Neural cell (in vitro differentiated cells): ENCODE data around the gene PTPRQ. TPM values are rescaled to one million over a fixed set of nuclear protein-coding genes. Genes with fewer than 3 reads are reported as not detected.

Source experiments
- H2AFZ ChIP-seq: fragments of 200-600, 300-800 bp; sonication (generic), shearing (Covaris generic); 2 replicates; pipeline ENCODE4 v1.6.0; 2014; ENCODE audit warnings: low read depth, mild to moderate bottlenecking, antibody characterized with exemption, low read length, moderate library complexity
- H3F3A ChIP-seq: fragments of 200-600 bp; shearing (Covaris generic); 2 replicates; pipeline ENCODE4 v1.6.1; 2016; ENCODE audit warnings: mild to moderate bottlenecking, moderate library complexity, mixed read lengths, antibody characterized with exemption, low read length; ENCODE audit not compliant: insufficient read depth, poor library complexity, severe bottlenecking
- H3K27ac ChIP-seq: fragments of 200-600, 300-800 bp; sonication (generic), shearing (Covaris generic); 2 replicates; pipeline ENCODE4 v1.5.1; 2014; ENCODE audit warnings: mild to moderate bottlenecking, low read length, moderate library complexity
- H3K27me3 ChIP-seq: fragments of 300-800, 200-600 bp; sonication (generic), shearing (Covaris generic); 2 replicates; pipeline ENCODE4 v1.6.0; 2014; ENCODE audit warnings: mild to moderate bottlenecking, low read depth, low read length, moderate library complexity; ENCODE audit not compliant: insufficient read depth
- H3K36me3 ChIP-seq: fragments of 300-800, 200-600 bp; sonication (generic), shearing (Covaris generic); 2 replicates; pipeline ENCODE4 v1.5.1; 2014; ENCODE audit warnings: mild to moderate bottlenecking, antibody characterized with exemption, low read length, moderate library complexity; ENCODE audit not compliant: insufficient read depth
- H3K4me2 ChIP-seq: fragments of 300-800, 200-600 bp; sonication (generic), shearing (Covaris generic); 2 replicates; pipeline ENCODE4 v1.6.0; 2014; ENCODE audit warnings: mild to moderate bottlenecking, low read length
- H3K4me3 ChIP-seq: fragments of 300-800, 200-600 bp; sonication (generic), shearing (Covaris generic); 2 replicates; pipeline ENCODE4 v1.5.1; 2014; ENCODE audit warnings: mild to moderate bottlenecking, low read length, moderate library complexity
- H3K79me2 ChIP-seq: fragments of 200-600 bp; shearing (Covaris generic); replicated peaks from 2 replicates; pipeline ENCODE4 v1.6.0; 2014; ENCODE audit warnings: mild to moderate bottlenecking, low read length, moderate library complexity; ENCODE audit not compliant: insufficient read depth
- H3K9ac ChIP-seq: fragments of 300-800, 200-600 bp; sonication (generic), shearing (Covaris generic); 2 replicates; pipeline ENCODE4 v1.6.1; 2016; ENCODE audit warnings: mild to moderate bottlenecking, low read length, mixed read lengths
- H3K9me2 ChIP-seq: fragments of 200-600 bp; shearing (Covaris generic); 2 replicates; pipeline ENCODE4 v1.6.1; 2016; ENCODE audit warnings: mild to moderate bottlenecking, low read length, mixed read lengths; ENCODE audit not compliant: insufficient read depth
- H3K9me3 ChIP-seq: fragments of 200-600, 300-800 bp; sonication (generic), shearing (Covaris generic); 2 replicates; pipeline ENCODE4 v1.6.1; 2016; ENCODE audit warnings: mild to moderate bottlenecking, mixed run types, low read length, moderate library complexity, mixed read lengths
- H4K20me1 ChIP-seq: fragments of 200-600 bp; shearing (Covaris generic); 2 replicates; pipeline ENCODE4 v1.6.1; 2016; ENCODE audit warnings: mild to moderate bottlenecking, mixed run types; ENCODE audit not compliant: insufficient read depth
- CTCF ChIP-seq: fragments of 450-650 bp; IDR thresholded peaks from 2 replicates; pipeline ENCODE4 v1.5.1; 2014; ENCODE audit warnings: antibody characterized with exemption, mild to moderate bottlenecking, moderate library complexity; ENCODE audit not compliant: poor library complexity, severe bottlenecking
- EP300 ChIP-seq: fragments of 450-650 bp; conservative IDR thresholded peaks from 2 replicates; pipeline ENCODE4 v1.6.1; 2014; ENCODE audit warnings: antibody characterized with exemption, mild to moderate bottlenecking, moderate library complexity; ENCODE audit not compliant: poor library complexity, severe bottlenecking
- EZH2 ChIP-seq: fragments of 200-600, 300-800 bp; shearing (Covaris generic), sonication (generic); IDR thresholded peaks from 2 replicates; pipeline ENCODE4 v1.6.1; 2014; ENCODE audit warnings: antibody characterized with exemption, low read length, borderline replicate concordance, mild to moderate bottlenecking; ENCODE audit not compliant: insufficient read depth, poor library complexity, severe bottlenecking
- MXI1 ChIP-seq: fragments of 450-650 bp; conservative IDR thresholded peaks from 2 replicates; pipeline ENCODE4 v1.6.1; 2014; ENCODE audit warnings: antibody characterized with exemption, mild to moderate bottlenecking; ENCODE audit not compliant: poor library complexity, severe bottlenecking
- POLR2AphosphoS5 ChIP-seq: IDR thresholded peaks from 2 replicates; pipeline ENCODE4 v1.6.1; 2012
- RAD21 ChIP-seq: fragments of 450-650 bp; conservative IDR thresholded peaks from 2 replicates; pipeline ENCODE4 v1.6.1; 2014; ENCODE audit warnings: antibody characterized with exemption, mild to moderate bottlenecking, moderate library complexity
- REST ChIP-seq: IDR thresholded peaks from 2 replicates; pipeline ENCODE4 v1.6.1; 2012; ENCODE audit warnings: borderline replicate concordance
- SMC3 ChIP-seq: fragments of 450-650 bp; conservative IDR thresholded peaks from 2 replicates; pipeline ENCODE4 v1.6.1; 2014; ENCODE audit warnings: antibody characterized with exemption, mild to moderate bottlenecking, moderate library complexity; ENCODE audit not compliant: poor library complexity
- TAF1 ChIP-seq: IDR thresholded peaks from 2 replicates; pipeline ENCODE4 v1.6.1; 2012; ENCODE audit warnings: low read depth
- polyA plus RNA-seq: library from polyadenylated mRNA; depleted of rRNA; stranded (reverse); fragments of >200 nt; gene quantifications from 2 replicates; pipeline ENCODE4 v1.2.3, GENCODE V29; 2014

Gene PTPRQ
- polyA plus RNA-seq, 1 donor from 2014 or later: not detected

GRCh38 chr12:80567401-80567800 is 123.4 kb downstream of the PTPRQ start:
- Histone ChIP-seq H3K9ac (no peak overlapping the region), H3K4me2 (no peak overlapping the region), H3K4me3 (no peak overlapping the region), H4K20me1 (no peaks in the 10 kb centered on the region), H3F3A (no peaks in the 10 kb centered on the region), H3K36me3 (no peaks in the 10 kb centered on the region), H3K79me2 (no peaks in the 10 kb centered on the region), H3K9me2 (no peaks in the 10 kb centered on the region), H3K27ac (no peak overlapping the region), H3K27me3 (no peaks in the 10 kb centered on the region), H2AFZ (no peak overlapping the region), H3K9me3 (no peaks in the 10 kb centered on the region)
- TF ChIP-seq REST (no peak), EP300 (no peak), EZH2 (no peak), POLR2AphosphoS5 (no peak)

GRCh38 chr12:80576641-80577418 is 132.8 kb downstream of the PTPRQ start:
- Histone ChIP-seq H3K27ac (no peak overlapping the region), H3K4me3 (no peak overlapping the region), H3F3A (no peaks in the 10 kb centered on the region), H3K9me3 (no peaks in the 10 kb centered on the region), H3K79me2 (no peaks in the 10 kb centered on the region), H2AFZ (no peak overlapping the region), H3K27me3 (no peaks in the 10 kb centered on the region), H3K4me2 (no peak overlapping the region), H4K20me1 (no peaks in the 10 kb centered on the region), H3K9me2 (no peaks in the 10 kb centered on the region), H3K9ac (no peak overlapping the region), H3K36me3 (no peaks in the 10 kb centered on the region)
- TF ChIP-seq EZH2 (no peak), REST (no peak), EP300 (no peak), MXI1 (no peak), SMC3 (no peak), TAF1 (no peak), CTCF (no peak), POLR2AphosphoS5 (no peak), RAD21 (no peak)
